Measurements from ENCODE around the gene SHH. TPM values are rescaled to one million over a fixed set of nuclear protein-coding genes. Genes with fewer than 3 reads are reported as not detected.
A peak's percentile ranks its signal among the peaks of the same experiment; 100 is the strongest.

Gene SHH
- total and polyA plus RNA-seq, 12 donors = not detected

- no peak for ATAC-seq
- H3K9me3 ChIP-seq = no peaks in the 10 kb centered on the region
- no peak for DNase-seq
- H3K27me3 ChIP-seq = peaks cover 39 to 100% (median 100%) of the 10 kb centered on the region in 7 donors
- no peaks in the 10 kb centered on the region for H3K36me3 ChIP-seq
- TF ChIP-seq, protein P1, sequence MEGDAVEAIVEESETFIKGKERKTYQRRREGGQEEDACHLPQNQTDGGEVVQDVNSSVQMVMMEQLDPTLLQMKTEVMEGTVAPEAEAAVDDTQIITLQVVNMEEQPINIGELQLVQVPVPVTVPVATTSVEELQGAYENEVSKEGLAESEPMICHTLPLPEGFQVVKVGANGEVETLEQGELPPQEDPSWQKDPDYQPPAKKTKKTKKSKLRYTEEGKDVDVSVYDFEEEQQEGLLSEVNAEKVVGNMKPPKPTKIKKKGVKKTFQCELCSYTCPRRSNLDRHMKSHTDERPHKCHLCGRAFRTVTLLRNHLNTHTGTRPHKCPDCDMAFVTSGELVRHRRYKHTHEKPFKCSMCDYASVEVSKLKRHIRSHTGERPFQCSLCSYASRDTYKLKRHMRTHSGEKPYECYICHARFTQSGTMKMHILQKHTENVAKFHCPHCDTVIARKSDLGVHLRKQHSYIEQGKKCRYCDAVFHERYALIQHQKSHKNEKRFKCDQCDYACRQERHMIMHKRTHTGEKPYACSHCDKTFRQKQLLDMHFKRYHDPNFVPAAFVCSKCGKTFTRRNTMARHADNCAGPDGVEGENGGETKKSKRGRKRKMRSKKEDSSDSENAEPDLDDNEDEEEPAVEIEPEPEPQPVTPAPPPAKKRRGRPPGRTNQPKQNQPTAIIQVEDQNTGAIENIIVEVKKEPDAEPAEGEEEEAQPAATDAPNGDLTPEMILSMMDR (IDR thresholded peaks at IDR 0.05) = no peak
- H3K4me1 ChIP-seq = peaks cover 10 to 54% (median 39%) of the 10 kb centered on the region in 9 donors
- peak overlapping the region in 1 of 10 donors; percentile 28 for H3K4me3 ChIP-seq
- 1% methylated on average over 69 of the region's 69 CpGs for WGBS, 2 donors
- intact Hi-C loops (cut with DNase I) = loop anchor here in 4 of 10 donors (5.0 to 10.0 kb wide), 4 partner anchors 662 to 1005 kb away; no protein-coding TSS in a partner anchor
- no peak overlapping the region for H3K27ac ChIP-seq
Observed at GRCh38 chr7:155809947-155810769, 2.1 kb downstream of the SHH start.

DNA sequence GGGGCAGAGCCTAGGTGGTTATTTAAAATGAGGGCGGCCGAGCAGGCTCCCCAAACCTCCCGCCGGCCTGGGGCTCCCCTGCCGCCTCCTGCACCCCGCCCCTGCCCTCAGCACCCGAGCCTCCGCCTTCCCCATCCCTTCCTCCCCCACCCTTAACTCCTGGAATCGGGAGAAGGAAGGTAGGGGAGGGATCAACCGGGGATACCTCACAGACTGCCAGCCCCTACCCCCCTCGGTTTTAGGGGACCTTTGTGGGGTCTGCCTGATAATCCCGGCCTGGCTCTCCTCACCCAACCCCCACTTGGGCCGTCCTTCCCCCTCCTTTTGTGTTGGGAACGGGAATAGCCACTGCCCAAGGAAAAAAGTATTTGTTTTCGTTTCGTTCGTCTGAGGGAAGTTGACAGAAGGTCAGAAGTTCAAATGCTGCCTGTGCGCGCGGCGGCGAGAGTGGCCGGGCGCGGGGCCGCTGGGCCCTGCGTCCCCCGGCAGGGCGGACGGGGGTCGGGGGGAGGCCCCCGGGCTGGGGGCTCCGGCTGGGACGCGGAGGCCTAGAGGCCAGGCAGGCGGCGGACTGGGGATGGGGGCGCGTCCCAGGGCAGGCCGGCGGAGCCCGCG is 2.8 kb downstream of the SHH start:
- ATAC-seq (no peak), DNase-seq (no peak)
- no peak overlapping the region for H3K27ac ChIP-seq
- no peaks in the 10 kb centered on the region for H3K36me3 ChIP-seq
- H3K9me3 ChIP-seq = no peaks in the 10 kb centered on the region
- TF ChIP-seq, protein P1 (IDR thresholded peaks at IDR 0.05) = no peak
- H3K27me3 ChIP-seq = peaks cover 45 to 100% (median 100%) of the 10 kb centered on the region in 7 donors
- 0 to 2% methylated on average over 40 to 43 of the region's 43 CpGs for WGBS, 2 donors
- H3K4me3 ChIP-seq = peak overlapping the region in 8 of 10 donors; percentile 4 to 41 (median 32)
- intact Hi-C loops (cut with DNase I) = loop anchor here in 1 of 10 donors (10.0 kb wide), 1 partner anchor 1005 kb away; no protein-coding TSS in a partner anchor
- peaks cover 10 to 61% (median 46%) of the 10 kb centered on the region in 9 donors for H3K4me1 ChIP-seq

GRCh38 chr7:155808549-155809331 is 3.5 kb downstream of the SHH start:
- ATAC-seq = no peak
- Histone ChIP-seq H3K4me3 (peak overlapping the region in 9 of 10 donors; percentile 4 to 41 (median 28)), H3K27me3 (peaks cover 51 to 100% (median 100%) of the 10 kb centered on the region in 7 donors), H3K36me3 (no peaks in the 10 kb centered on the region), H3K4me1 (peaks cover 10 to 67% (median 51%) of the 10 kb centered on the region in 9 donors), H3K9me3 (no peaks in the 10 kb centered on the region), H3K27ac (no peak overlapping the region)
- WGBS, 2 donors = 0 to 2% methylated on average over 62 to 64 of the region's 64 CpGs
- no peak for DNase-seq
- TF ChIP-seq, protein P1 (IDR thresholded peaks at IDR 0.05) = no peak
- intact Hi-C loops (cut with DNase I) = loop anchor here in 1 of 10 donors (10.0 kb wide), 1 partner anchor 1006 kb away; no protein-coding TSS in a partner anchor
